Upper lobe of left lung (tissue), 6 donors: ENCODE measurements around the gene LRRC8D. TPM values are rescaled to one million over a fixed set of nuclear protein-coding genes. Genes with fewer than 3 reads are reported as not detected.

Experiments
- ATAC-seq, 2 donors: fragments of 200-7000 bp; cut with Tn5 transposase; one replicate each; pipeline ENCODE4 v1.9.1; 2022; ENCODE audit warnings: mild to moderate bottlenecking in 2 of 2, moderate library complexity in 2 of 2; ENCODE audit not compliant: low FRiP score in 2 of 2
- DNase-seq, 2 donors: peaks; one replicate each; pipeline ENCODE4 v3.0.0-alpha.2; 2019 to 2020
- H3K27ac ChIP-seq, 4 donors: fragments of 200-600 bp; sonication (generic); one replicate each; pipeline ENCODE4 v1.5.1; 2016 to 2019
- H3K27me3 ChIP-seq, 4 donors: fragments of 200-600 bp; sonication (generic); one replicate each; pipeline ENCODE4 v1.5.1; 2017 to 2019
- H3K36me3 ChIP-seq, 4 donors: fragments of 200-600 bp; sonication (generic); one replicate each; pipeline ENCODE4 v1.5.1; 2016 to 2019
- H3K4me1 ChIP-seq, 4 donors: fragments of 200-600 bp; sonication (generic); one replicate each; pipeline ENCODE4 v1.5.1; 2018 to 2019
- H3K4me3 ChIP-seq, 4 donors: fragments of 200-600 bp; sonication (generic); one replicate each; pipeline ENCODE4 v1.5.1; 2017 to 2019; ENCODE audit warnings: mild to moderate bottlenecking in 2 of 4, moderate library complexity in 1 of 4
- H3K9me3 ChIP-seq, 4 donors: fragments of 200-600 bp; sonication (generic); one replicate each; pipeline ENCODE4 v1.5.1; 2018 to 2019
- CTCF ChIP-seq, 6 experiments: fragments of 450-650 bp in 4 of 6; fragments of 200-600 bp in 2 of 6; sonication (generic) in 2 of 6; IDR thresholded peaks; one replicate each; pipeline ENCODE4 v1.5.1; 2016 to 2019; ENCODE audit warnings: antibody characterized with exemption in 6 of 6
- EP300 ChIP-seq, 4 donors: sonication (generic); formaldehyde crosslinking; IDR thresholded peaks; one replicate each; pipeline ENCODE4 v1.5.1; 2017; ENCODE audit warnings: antibody characterized with exemption in 4 of 4, control low read depth in 2 of 4
- POLR2A ChIP-seq, 4 donors: fragments of 450-650 bp; IDR thresholded peaks; one replicate each; pipeline ENCODE4 v1.5.1; 2016 to 2017; ENCODE audit warnings: antibody characterized with exemption in 4 of 4, mild to moderate bottlenecking in 2 of 4
- POLR2AphosphoS5 ChIP-seq, 2 donors: sonication (generic); formaldehyde crosslinking; IDR thresholded peaks; one replicate each; pipeline ENCODE4 v1.5.1; 2017; ENCODE audit warnings: antibody characterized with exemption in 2 of 2
- WGBS, 2 donors: methylation state at CpG; one replicate each; pipeline ENCODE4 v1.1.5; 2017 to 2018; 5-methylcytosine and 5-hydroxymethylcytosine counted together
- total RNA-seq, 6 donors: library from RNA; depleted of rRNA in 4 of 6; stranded (reverse); fragments of >200 nt in 4 of 6; gene quantifications; one replicate each; pipeline versions ENCODE4 v1.1.0 to v1.2.1, GENCODE V29; 2016 to 2021
- donor health status: DM: no; HTN: no; CAD: no; lungs with moderate emphysema.
- donor health status: DM: no; HTN: yes; CAD: no; lungs with severe emphysema.

The LRRC8D gene
- total RNA-seq, 6 donors from 2014 or later: 3.7 to 24.0 (median 12.2) TPM

- Histone ChIP-seq H3K27ac (no peak overlapping the region), H3K27me3 (no peaks in the 10 kb centered on the region), H3K4me1 (peaks cover 9 to 13% (median 9%) of the 10 kb centered on the region in 4 donors), H3K4me3 (no peak overlapping the region), H3K9me3 (no peaks in the 10 kb centered on the region), H3K36me3 (no peaks in the 10 kb centered on the region)
- WGBS, 2 donors: 86 to 93% methylated on average over 1 of the region's 1 CpG
- no peak for ATAC-seq
- TF ChIP-seq POLR2AphosphoS5 (IDR thresholded peaks at IDR 0.05) (no peak), EP300 (IDR thresholded peaks at IDR 0.05) (no peak), POLR2A (IDR thresholded peaks at IDR 0.05) (no peak)
- DNase-seq: no peak
These were observed 91.2 kb downstream of the LRRC8D start for GRCh38 chr1:89912073-89912472.

- ATAC-seq (no peak), DNase-seq (no peak)
- H3K27me3 ChIP-seq: no peaks in the 10 kb centered on the region
- 89 to 90% methylated on average over 4 of the region's 4 CpGs for WGBS, 2 donors
- no peak overlapping the region for H3K4me3 ChIP-seq
- no peaks in the 10 kb centered on the region for H3K9me3 ChIP-seq
- no peaks in the 10 kb centered on the region for H3K36me3 ChIP-seq
- TF ChIP-seq EP300 (IDR thresholded peaks at IDR 0.05) (no peak), CTCF (IDR thresholded peaks at IDR 0.05) (no peak), POLR2A (IDR thresholded peaks at IDR 0.05) (no peak), POLR2AphosphoS5 (IDR thresholded peaks at IDR 0.05) (no peak)
- peaks cover 6 to 9% (median 8%) of the 10 kb centered on the region in 4 donors for H3K4me1 ChIP-seq
- H3K27ac ChIP-seq: no peak overlapping the region
These were observed 92.7 kb downstream of the LRRC8D start for GRCh38 chr1:89913353-89914095.

GRCh38 chr1:89917353-89917752 lies 96.5 kb downstream of the LRRC8D start:
- DNase-seq (no peak), ATAC-seq (no peak)
- Histone ChIP-seq H3K27me3 (no peaks in the 10 kb centered on the region), H3K4me1 (no peaks in the 10 kb centered on the region), H3K9me3 (no peaks in the 10 kb centered on the region), H3K27ac (no peak overlapping the region), H3K4me3 (no peak overlapping the region), H3K36me3 (no peaks in the 10 kb centered on the region)
- 80 to 89% methylated on average over 1 of the region's 1 CpG for WGBS, 2 donors
- no peak for TF ChIP-seq CTCF (IDR thresholded peaks at IDR 0.05)
- no peak for TF ChIP-seq POLR2A (IDR thresholded peaks at IDR 0.05)
- TF ChIP-seq EP300 (IDR thresholded peaks at IDR 0.05): no peak
- TF ChIP-seq POLR2AphosphoS5 (IDR thresholded peaks at IDR 0.05): no peak

GRCh38 chr1:89918127-89918793 lies 97.4 kb downstream of the LRRC8D start:
- Histone ChIP-seq H3K9me3 (peaks cover 0 to under 1% (median 0%) of the 10 kb centered on the region in 4 donors), H3K4me1 (no peaks in the 10 kb centered on the region), H3K27me3 (no peaks in the 10 kb centered on the region), H3K36me3 (no peaks in the 10 kb centered on the region), H3K4me3 (no peak overlapping the region), H3K27ac (no peak overlapping the region)
- TF ChIP-seq POLR2AphosphoS5 (IDR thresholded peaks at IDR 0.05) (no peak), EP300 (IDR thresholded peaks at IDR 0.05) (no peak), POLR2A (IDR thresholded peaks at IDR 0.05) (no peak), CTCF (IDR thresholded peaks at IDR 0.05) (no peak)
- DNase-seq: no peak
- ATAC-seq: no peak
- 92 to 95% methylated on average over 2 of the region's 2 CpGs for WGBS, 2 donors

GRCh38 chr1:89918794-89919155 lies 97.9 kb downstream of the LRRC8D start:
- DNase-seq (no peak), ATAC-seq (no peak)
- Histone ChIP-seq H3K4me1 (no peaks in the 10 kb centered on the region), H3K27ac (no peak overlapping the region), H3K36me3 (no peaks in the 10 kb centered on the region), H3K9me3 (peaks cover 0 to 6% (median 0%) of the 10 kb centered on the region in 4 donors), H3K27me3 (no peaks in the 10 kb centered on the region), H3K4me3 (no peak overlapping the region)
- TF ChIP-seq EP300 (IDR thresholded peaks at IDR 0.05) (no peak), POLR2AphosphoS5 (IDR thresholded peaks at IDR 0.05) (no peak), POLR2A (IDR thresholded peaks at IDR 0.05) (no peak), CTCF (IDR thresholded peaks at IDR 0.05) (no peak)
- WGBS, 2 donors: 80 to 93% methylated on average over 1 of the region's 1 CpG
